NCI-H2196 (cell line): ENCODE measurements around the gene HEBP2.
A peak's percentile ranks its signal among the peaks of the same experiment; 100 is the strongest.
"Not testable (repeated sequence)": the region's sequence is repeated elsewhere in the genome, so short reads cannot be mapped to it uniquely, and the experiment has no call there.

Experiments
- DNase-seq: peaks from one replicate; lab custom pipeline; 2025; ENCODE audit not compliant: unreplicated experiment; lab: John Stamatoyannopoulos, UW

Gene HEBP2

DNA sequence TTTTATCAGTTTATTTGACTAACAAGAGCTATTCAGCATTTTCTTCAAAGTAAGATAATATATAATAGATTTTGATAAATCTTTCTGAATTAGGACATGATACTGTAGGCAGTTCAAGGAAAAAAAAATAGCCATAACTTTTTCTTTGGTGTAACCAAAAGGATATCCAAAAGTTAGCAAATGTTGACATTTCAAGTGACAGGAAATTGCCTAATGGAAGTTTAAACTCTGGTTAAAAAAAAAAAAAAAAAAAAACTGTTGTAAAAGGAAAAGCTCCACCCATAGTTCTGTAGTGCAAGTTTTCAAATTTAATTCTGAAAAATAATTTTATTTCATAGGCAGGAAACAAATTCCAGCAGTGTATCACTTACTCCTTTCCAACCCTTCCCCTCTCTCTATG lies 18.8 kb downstream of the HEBP2 start:
- no peak for DNase-seq

DNA sequence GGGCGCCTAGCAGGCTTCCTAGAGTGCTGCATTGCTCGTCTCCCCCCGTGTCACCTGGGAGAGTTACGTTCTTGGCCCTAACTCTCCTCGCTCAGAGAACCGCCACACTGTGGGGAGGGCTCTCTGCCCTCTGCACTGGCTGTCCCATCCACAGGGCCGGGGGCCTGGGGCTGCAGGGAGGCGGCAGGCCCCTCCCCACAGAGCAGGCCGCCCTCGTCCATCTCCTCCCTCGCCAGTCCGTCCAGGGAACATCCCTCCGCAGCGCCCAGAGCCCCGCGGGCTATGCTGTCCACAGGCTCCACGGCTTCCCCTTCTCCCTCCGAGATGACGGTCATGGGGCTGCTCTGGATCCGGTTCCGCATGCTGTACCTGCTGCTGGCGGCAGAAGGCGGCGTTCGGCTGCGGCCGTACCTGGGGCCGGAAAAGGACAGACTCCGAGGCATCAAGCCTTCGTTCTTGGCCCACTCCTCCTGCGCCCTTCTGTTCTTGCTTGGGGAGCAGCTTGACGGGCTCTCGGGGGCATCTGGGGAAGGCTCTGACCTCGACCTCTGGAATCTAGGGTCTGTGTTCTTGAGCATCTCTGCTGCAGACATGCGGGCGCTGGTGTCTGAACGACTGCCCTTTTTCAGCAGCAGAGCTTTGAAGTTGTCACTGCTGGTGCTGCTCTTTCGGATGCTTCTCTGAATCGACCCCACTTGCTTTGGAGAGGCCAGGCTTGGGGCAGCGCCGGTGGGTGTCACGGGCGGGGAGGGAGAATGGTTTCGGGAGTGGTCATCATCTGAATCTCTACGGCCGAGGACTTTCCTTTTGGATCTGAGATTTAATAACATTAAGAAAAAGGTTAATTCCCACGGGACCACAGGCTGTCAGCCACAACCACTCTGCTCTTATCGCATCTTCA lies 20.2 kb downstream of the HEBP2 start:
- DNase-seq: no peak

DNA sequence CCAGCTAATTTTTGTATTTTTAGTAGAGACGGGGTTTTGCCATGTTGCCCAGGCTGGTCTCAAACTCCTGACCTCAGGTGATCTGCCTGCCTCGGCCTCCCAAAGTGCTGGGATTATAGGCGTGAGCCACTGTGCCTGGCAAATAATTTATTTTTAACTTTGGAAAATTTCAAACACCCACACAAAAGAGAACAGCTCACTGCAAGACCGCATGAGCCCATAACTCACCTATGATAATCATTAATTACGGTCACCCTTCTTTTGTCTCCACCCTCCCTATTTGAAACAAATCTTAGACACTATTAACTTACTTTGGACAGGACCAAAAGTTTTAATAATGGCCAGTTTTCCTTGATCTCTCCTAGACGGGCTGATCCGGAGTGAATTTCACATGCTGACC lies 21.2 kb downstream of the HEBP2 start:
- not testable (repeated sequence) for DNase-seq

- no peak for DNase-seq
Observed at GRCh38 chr6:138426500-138427123, 22.6 kb downstream of the HEBP2 start.

DNA sequence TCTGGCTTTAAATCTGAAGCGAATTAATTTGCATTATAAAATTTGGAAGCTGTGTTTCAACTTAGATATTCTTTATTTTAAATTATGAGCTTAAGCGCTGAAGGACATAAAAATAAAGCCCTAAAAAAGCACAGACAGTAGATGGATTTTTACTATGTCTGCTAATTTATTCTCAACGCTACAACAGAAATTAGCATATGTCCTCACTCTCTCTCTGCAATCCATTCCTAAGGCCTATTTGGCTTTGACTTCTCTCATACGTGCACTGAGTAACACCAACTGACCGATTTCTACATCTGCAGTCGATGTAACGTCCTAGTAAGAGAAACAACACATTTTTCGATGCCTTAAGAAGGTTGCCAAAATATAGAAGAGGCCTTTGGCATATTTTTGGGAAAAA lies 23.7 kb downstream of the HEBP2 start:
- no peak for DNase-seq

- DNase-seq: peak; percentile 53
Observed at GRCh38 chr6:138428944-138429598, 25.0 kb downstream of the HEBP2 start.

- no peak for DNase-seq
Observed at GRCh38 chr6:138429761-138430160, 25.7 kb downstream of the HEBP2 start.

GRCh38 chr6:138430361-138431145 lies 26.5 kb downstream of the HEBP2 start:
- no peak for DNase-seq

DNA sequence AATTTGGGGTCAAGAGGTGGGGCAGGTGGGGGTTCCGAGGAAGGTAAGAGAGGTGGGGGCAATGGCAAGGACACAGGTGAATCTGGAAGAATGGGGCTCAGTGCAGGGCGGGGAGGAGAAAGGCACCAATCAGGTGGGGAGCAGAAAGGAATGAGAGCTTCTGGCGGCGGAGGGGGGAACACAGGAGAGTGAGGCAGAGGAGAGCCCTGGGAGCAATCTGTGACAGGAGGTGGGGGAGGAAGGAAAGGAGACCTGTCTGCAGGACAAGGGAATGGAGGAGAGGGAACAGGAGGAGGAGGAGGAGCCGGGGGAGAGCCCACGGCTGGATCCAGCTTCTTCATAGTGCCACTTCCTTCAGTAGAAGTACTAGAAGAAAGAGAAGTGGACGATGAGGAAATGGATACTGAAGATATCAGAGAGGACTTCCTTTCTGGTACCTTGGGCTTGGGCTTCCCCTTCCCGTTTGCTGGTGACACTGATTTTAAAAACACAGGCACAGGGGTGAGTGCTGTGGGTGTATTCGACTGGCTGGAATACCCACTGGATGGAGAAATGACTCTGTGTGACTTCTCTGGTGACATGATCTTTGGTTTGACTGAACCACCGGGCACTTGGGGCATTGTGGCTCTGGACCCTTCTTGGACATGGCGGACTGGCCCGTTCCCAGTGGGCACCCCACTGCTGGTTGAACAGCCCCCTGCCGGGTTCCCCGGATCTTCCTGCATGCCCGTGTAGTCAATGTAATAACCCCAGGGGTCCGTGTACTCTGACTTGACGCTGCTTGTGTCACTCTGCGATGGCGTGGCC lies 27.4 kb downstream of the HEBP2 start:
- DNase-seq: no peak

GRCh38 chr6:138432063-138432356 lies 28.0 kb downstream of the HEBP2 start:
- DNase-seq: no peak

DNA sequence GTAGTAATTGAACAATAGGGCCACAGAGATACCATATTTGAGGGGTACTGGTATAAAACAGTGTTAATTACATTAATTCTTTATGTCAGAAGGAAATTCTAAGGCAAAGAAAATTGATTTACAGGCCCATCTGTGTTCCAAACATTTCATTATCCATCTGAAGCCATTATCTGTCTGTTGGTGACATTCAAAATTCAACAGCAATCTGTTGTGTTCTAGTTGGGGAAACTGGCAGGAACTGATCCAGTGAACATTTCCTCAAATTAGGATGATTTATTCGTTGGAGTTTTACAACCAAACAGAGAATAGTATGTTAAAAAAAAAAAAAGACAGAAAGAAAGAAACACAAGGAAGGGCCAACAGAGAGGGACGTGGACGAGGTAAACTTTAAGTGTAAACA lies 30.1 kb downstream of the HEBP2 start:
- no peak for DNase-seq

GRCh38 chr6:138434925-138435324 lies 30.9 kb downstream of the HEBP2 start:
- no peak for DNase-seq

DNA sequence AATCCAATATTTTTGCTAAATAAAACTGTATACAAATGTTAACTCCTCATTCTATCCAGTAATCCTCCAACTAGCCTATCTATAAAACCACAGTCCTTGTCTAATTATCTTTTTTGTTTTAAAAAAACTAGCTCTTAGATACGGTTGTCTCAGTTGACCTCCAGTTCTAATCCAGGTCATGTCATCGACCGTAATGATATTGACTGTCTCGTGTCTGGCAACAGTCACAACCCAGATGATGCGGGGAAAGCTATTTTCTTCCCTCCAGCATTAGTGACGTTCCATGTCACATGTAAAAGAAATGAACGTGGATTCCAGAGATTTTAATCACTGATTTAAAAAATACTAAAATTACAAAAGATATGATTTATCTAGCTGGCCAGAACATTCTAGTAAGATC lies 35.5 kb downstream of the HEBP2 start:
- DNase-seq: no peak

GRCh38 chr6:138440296-138440695 lies 36.3 kb downstream of the HEBP2 start:
- DNase-seq: no peak

GRCh38 chr6:138440758-138441357 lies 36.8 kb downstream of the HEBP2 start:
- no peak for DNase-seq

- no peak for DNase-seq
Observed at GRCh38 chr6:138441965-138442364, 37.9 kb downstream of the HEBP2 start.

GRCh38 chr6:138442663-138443062 lies 38.6 kb downstream of the HEBP2 start:
- no peak for DNase-seq

DNA sequence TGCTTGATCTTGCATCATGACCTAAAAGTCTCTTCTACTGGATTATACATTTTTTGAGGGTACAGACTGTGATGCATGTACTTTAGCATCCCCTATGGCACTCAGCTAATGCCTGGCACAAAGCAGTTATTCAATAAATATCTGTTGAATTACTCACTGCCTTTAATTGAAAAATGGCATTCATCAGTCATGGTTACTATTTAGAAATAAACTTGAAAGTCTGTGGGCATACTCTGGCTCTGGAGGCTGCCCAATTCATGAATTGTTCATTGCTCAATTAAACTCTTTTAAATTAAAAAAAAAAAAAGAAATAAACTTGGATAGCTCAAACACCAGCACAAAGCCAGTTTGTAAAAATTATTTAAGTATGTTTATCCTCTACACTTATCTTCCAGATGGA lies 40.0 kb downstream of the HEBP2 start:
- no peak for DNase-seq

DNA sequence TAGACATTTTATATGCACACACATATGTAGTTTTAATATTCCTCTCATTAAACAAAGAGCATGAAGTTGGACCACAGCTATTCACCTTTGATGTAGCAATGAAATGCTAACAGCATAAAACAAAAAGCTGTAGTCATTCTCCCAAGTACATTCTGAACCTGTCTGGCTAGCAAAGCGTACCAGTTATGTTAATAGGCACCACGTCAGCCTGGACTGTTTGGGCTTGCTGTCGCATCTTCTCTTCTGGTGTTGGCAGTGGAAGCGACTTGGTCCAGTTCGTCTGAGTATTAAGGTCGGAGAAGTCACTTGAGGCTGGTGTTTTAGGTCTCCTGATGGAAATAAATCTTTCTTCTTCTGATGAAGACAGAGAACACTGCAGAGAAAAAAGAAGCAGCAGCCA lies 42.8 kb downstream of the HEBP2 start:
- DNase-seq: no peak

- DNase-seq: no peak
Observed at GRCh38 chr6:138450445-138450844, 46.4 kb downstream of the HEBP2 start.
